K562 (cell line): Measurements from ENCODE around the gene GYS1. TPM values are rescaled to one million over a fixed set of nuclear protein-coding genes. Genes with fewer than 3 reads are reported as not detected.

Experiments
- L3MBTL2 ChIP-seq: fragments of 450-650 bp; IDR thresholded peaks from 2 replicates; pipeline ENCODE4 v1.6.1; 2016; ENCODE audit warnings: mild to moderate bottlenecking, moderate library complexity
- MECOM ChIP-seq: fragments of 250-450 bp; sonication (Bioruptor Pico); IDR thresholded peaks from 2 replicates; pipeline ENCODE4 v1.8.0; 2022; ENCODE audit warnings: inconsistent platforms
- NFIC ChIP-seq: fragments of 450-650 bp; IDR thresholded peaks from 2 replicates; pipeline ENCODE4 v1.6.1; 2017; ENCODE audit warnings: mild to moderate bottlenecking, inconsistent platforms
- TAL1 ChIP-seq: fragments of 450-650 bp; IDR thresholded peaks from 2 replicates; pipeline ENCODE4 v1.6.1; 2016; ENCODE audit warnings: mild to moderate bottlenecking
- THAP12 ChIP-seq: fragments of 250-450 bp; sonication (Bioruptor Pico); IDR thresholded peaks from 2 replicates; pipeline ENCODE4 v1.9.0; 2021; ENCODE audit warnings: mild to moderate bottlenecking, inconsistent platforms
- ZNF146 ChIP-seq: IDR thresholded peaks from one replicate; pipeline ENCODE4 v1.6.1; 2018; ENCODE audit warnings: missing compliant biosample characterization; ENCODE audit not compliant: unreplicated experiment
- ZNF274 ChIP-seq: IDR thresholded peaks from 2 replicates; pipeline ENCODE4 v1.6.1; 2011; ENCODE audit warnings: low read depth, mild to moderate bottlenecking, low read length, moderate library complexity, borderline replicate concordance
- ZNF76 ChIP-seq: fragments of 250-450 bp; sonication (Bioruptor Pico); IDR thresholded peaks from 2 replicates; pipeline ENCODE4 v1.4.0; 2020; ENCODE audit warnings: mild to moderate bottlenecking, moderate library complexity, borderline replicate concordance
- polyA plus RNA-seq, 8 experiments: library from polyadenylated mRNA; depleted of rRNA in 4 of 8; stranded (reverse) in 5 of 8; unstranded in 3 of 8; fragments of >200 nt; fragmentation: Nextera tagmentation in 2 of 8; fragmentation: Illumina TruSeq in 1 of 8; extraction: Ambion mirVana in 2 of 8; extraction: Trizol in 1 of 8; gene quantifications; 2 replicates each; pipeline versions ENCODE4 v1.2.1 to v1.2.3, GENCODE V29; 2011 to 2014; ENCODE audit warnings: inconsistent platforms in 1 of 8, missing spikeins in 1 of 8
- total RNA-seq, 7 experiments: library from RNA; depleted of rRNA in 6 of 7; stranded (reverse); fragments of >200 nt in 6 of 7; fragmentation: Illumina TruSeq in 2 of 7; extraction: Trizol in 2 of 7; gene quantifications; 2 replicates each; pipeline versions ENCODE4 v1.2.1 to v1.2.3, GENCODE V29; 2011 to 2021; ENCODE audit warnings: low replicate concordance in 1 of 7
- TF ChIP-seq, protein P1 (sequence below): fragments of 450-650 bp; IDR thresholded peaks from 2 replicates; pipeline ENCODE4 v1.6.1; 2016; ENCODE audit warnings: low read depth
- TF ChIP-seq, protein P2 (sequence below), 3 experiments: fragments of 200-800 bp in 1 of 3; fragments of 250-450 bp in 1 of 3; fragments of 450-650 bp in 1 of 3; sonication (Bioruptor Pico) in 1 of 3; sonication (Bioruptor generic) in 1 of 3; formaldehyde crosslinking in 1 of 3; IDR thresholded peaks; 2 replicates each; pipeline versions ENCODE4 v1.6.1 to v1.8.0; 2016 to 2022; ENCODE audit warnings: mild to moderate bottlenecking in 2 of 3, missing genetic modification characterization in 2 of 3, missing compliant biosample characterization in 1 of 3, moderate library complexity in 1 of 3
- TF ChIP-seq, protein P3 (sequence below): fragments of 450-650 bp; IDR thresholded peaks from 2 replicates; pipeline ENCODE4 v1.6.1; 2016; ENCODE audit warnings: missing biosample characterization, missing genetic modification characterization

GYS1 gene
- total and polyA plus RNA-seq, 9 of the 15 experiments (the other 6 are each of a cell fraction or from before 2014, with no cell fraction given) = 1.9 to 31.1 (median 15.2) TPM

- TF ChIP-seq, protein P1, sequence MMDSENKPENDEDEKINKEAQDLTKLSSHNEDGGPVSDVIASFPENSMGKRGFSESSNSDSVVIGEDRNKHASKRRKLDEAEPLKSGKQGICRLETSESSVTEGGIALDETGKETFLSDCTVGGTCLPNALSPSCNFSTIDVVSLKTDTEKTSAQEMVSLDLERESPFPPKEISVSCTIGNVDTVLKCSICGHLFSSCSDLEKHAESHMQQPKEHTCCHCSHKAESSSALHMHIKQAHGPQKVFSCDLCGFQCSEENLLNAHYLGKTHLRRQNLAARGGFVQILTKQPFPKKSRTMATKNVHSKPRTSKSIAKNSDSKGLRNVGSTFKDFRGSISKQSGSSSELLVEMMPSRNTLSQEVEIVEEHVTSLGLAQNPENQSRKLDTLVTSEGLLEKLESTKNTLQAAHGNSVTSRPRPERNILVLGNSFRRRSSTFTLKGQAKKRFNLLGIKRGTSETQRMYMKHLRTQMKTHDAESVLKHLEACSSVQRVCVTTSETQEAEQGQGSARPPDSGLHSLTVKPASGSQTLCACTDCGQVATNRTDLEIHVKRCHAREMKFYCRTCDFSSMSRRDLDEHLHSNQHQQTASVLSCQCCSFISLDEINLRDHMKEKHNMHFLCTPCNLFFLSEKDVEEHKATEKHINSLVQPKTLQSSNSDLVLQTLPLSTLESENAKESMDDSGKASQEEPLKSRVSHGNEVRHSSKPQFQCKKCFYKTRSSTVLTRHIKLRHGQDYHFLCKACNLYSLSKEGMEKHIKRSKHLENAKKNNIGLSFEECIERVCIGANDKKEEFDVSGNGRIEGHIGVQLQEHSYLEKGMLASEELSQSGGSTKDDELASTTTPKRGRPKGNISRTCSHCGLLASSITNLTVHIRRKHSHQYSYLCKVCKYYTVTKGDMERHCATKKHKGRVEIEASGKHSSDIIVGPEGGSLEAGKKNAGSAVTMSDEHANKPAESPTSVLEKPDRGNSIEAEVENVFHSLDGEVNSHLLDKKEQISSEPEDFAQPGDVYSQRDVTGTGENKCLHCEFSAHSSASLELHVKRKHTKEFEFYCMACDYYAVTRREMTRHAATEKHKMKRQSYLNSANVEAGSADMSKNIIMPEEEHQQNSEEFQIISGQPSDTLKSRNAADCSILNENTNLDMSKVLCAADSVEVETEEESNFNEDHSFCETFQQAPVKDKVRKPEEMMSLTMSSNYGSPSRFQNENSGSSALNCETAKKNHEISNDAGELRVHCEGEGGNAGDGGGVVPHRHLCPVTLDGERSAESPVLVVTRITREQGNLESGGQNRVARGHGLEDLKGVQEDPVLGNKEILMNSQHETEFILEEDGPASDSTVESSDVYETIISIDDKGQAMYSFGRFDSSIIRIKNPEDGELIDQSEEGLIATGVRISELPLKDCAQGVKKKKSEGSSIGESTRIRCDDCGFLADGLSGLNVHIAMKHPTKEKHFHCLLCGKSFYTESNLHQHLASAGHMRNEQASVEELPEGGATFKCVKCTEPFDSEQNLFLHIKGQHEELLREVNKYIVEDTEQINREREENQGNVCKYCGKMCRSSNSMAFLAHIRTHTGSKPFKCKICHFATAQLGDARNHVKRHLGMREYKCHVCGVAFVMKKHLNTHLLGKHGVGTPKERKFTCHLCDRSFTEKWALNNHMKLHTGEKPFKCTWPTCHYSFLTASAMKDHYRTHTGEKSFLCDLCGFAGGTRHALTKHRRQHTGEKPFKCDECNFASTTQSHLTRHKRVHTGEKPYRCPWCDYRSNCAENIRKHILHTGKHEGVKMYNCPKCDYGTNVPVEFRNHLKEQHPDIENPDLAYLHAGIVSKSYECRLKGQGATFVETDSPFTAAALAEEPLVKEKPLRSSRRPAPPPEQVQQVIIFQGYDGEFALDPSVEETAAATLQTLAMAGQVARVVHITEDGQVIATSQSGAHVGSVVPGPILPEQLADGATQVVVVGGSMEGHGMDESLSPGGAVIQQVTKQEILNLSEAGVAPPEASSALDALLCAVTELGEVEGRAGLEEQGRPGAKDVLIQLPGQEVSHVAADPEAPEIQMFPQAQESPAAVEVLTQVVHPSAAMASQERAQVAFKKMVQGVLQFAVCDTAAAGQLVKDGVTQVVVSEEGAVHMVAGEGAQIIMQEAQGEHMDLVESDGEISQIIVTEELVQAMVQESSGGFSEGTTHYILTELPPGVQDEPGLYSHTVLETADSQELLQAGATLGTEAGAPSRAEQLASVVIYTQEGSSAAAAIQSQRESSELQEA = no peak
- TF ChIP-seq THAP12 (CRISPR knock-in tag) (peak; percentile 90), MECOM (CRISPR knock-in tag) (peak; percentile 37; the same call in 1 of the 2 replicates), TAL1 (0 out of 2 replicates have a peak, but pooled peaks have one; percentile 5), ZNF274 (no peak), ZNF146 (CRISPR knock-in tag) (no peak), NFIC (peak; percentile 83), ZNF76 (CRISPR knock-in tag) (no peak), L3MBTL2 (peak; percentile 81)
- TF ChIP-seq, protein P2, sequence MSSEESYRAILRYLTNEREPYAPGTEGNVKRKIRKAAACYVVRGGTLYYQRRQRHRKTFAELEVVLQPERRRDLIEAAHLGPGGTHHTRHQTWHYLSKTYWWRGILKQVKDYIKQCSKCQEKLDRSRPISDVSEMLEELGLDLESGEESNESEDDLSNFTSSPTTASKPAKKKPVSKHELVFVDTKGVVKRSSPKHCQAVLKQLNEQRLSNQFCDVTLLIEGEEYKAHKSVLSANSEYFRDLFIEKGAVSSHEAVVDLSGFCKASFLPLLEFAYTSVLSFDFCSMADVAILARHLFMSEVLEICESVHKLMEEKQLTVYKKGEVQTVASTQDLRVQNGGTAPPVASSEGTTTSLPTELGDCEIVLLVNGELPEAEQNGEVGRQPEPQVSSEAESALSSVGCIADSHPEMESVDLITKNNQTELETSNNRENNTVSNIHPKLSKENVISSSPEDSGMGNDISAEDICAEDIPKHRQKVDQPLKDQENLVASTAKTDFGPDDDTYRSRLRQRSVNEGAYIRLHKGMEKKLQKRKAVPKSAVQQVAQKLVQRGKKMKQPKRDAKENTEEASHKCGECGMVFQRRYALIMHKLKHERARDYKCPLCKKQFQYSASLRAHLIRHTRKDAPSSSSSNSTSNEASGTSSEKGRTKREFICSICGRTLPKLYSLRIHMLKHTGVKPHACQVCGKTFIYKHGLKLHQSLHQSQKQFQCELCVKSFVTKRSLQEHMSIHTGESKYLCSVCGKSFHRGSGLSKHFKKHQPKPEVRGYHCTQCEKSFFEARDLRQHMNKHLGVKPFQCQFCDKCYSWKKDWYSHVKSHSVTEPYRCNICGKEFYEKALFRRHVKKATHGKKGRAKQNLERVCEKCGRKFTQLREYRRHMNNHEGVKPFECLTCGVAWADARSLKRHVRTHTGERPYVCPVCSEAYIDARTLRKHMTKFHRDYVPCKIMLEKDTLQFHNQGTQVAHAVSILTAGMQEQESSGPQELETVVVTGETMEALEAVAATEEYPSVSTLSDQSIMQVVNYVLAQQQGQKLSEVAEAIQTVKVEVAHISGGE (CRISPR knock-in tag; IDR thresholded peaks at IDR 0.05) = peak in 1 of 3 experiments; percentile 85; a peak in 2 of 6 replicates
- TF ChIP-seq, protein P3, sequence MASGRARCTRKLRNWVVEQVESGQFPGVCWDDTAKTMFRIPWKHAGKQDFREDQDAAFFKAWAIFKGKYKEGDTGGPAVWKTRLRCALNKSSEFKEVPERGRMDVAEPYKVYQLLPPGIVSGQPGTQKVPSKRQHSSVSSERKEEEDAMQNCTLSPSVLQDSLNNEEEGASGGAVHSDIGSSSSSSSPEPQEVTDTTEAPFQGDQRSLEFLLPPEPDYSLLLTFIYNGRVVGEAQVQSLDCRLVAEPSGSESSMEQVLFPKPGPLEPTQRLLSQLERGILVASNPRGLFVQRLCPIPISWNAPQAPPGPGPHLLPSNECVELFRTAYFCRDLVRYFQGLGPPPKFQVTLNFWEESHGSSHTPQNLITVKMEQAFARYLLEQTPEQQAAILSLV (tag) = peak; percentile 49
These were observed 29.5 kb downstream of the GYS1 start (continued) for GRCh38 chr19:48963371-48964204.
